Measurements from ENCODE around the gene TMEM88. TPM values are rescaled to one million over a fixed set of nuclear protein-coding genes. Genes with fewer than 3 reads are reported as not detected.

The TMEM88 gene
- total and polyA plus RNA-seq, 2 of the 13 experiments (the other 11 are each of a cell fraction or from before 2014, with no cell fraction given) = 0.31 to 0.66 TPM

DNA sequence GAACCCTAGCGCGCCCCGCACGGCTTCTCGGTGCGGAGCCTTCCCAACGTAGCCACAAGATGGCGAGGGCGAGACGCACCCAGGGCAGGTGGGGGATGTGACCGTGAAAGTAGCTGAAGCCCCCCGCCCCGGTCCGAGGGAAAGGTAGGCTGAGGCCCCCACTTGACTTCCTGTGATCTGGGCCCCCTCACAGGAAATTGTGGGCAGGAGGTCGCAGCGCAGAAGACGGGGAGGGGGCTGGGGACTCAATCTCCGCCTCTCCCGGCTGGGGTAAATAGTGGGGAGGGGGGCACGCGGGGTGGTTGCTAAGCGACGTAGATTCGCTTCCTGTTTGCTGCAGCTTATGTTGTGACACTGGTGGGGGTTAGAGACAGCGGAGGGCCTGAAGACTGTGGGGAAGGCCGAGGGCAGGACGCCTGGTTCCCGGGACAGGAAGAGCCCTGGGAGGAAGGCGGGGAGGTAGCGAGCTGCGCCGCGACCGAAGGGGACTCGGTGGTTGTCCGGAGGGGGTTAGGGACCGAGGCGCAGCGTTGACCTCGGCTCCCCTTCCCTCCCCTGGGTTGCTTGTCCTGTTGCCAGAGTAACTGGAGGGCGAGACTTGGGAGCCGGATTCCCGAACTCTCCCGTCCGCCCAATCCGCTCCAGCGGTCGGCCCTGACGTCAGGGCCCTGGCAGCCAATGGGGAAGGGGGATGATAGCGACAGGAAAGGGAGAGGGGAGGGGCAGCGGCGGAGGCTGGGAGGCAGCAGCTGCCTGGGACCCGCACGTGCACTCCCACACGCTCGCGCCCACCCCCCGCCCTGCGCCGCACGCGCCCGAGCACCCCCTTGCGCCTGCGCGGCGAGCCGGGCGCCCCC is 19.7 kb upstream of the TMEM88 start (continued):
- 0 out of 2 replicates have a peak, but pooled peaks have one; percentile 11 for TF ChIP-seq USF2 (IDR thresholded peaks at IDR 0.05; ENCODE audit: low read depth, low read length)
- TF ChIP-seq USF2 (CRISPR knock-in tag; IDR thresholded peaks at IDR 0.05; ENCODE audit: borderline replicate concordance) = no peak
- TF ChIP-seq SPEN (CRISPR knock-in tag; IDR thresholded peaks at IDR 0.05; ENCODE audit: low read depth) = peak; percentile 18; the same call in 1 of the 2 replicates
- no peak for TF ChIP-seq ZNF17 (CRISPR knock-in tag; IDR thresholded peaks at IDR 0.05)
- TF ChIP-seq ETV6 (CRISPR knock-in tag; conservative IDR thresholded peaks at IDR 0.05) = no peak
- no peak; the same call in 1 of the 2 replicates for TF ChIP-seq ZBTB20 (CRISPR knock-in tag; IDR thresholded peaks at IDR 0.05; ENCODE audit: borderline replicate concordance, low read depth)
- no peak for TF ChIP-seq RBAK (CRISPR knock-in tag; IDR thresholded peaks at IDR 0.05)
- no peak for TF ChIP-seq ZNF282 (IDR thresholded peaks at IDR 0.05; ENCODE audit: partially characterized antibody)
- peak; percentile 47; the same call in 1 of the 2 replicates for TF ChIP-seq MED13 (CRISPR knock-in tag; IDR thresholded peaks at IDR 0.05)
- TF ChIP-seq MATR3 (CRISPR knock-in tag; IDR thresholded peaks at IDR 0.05) = no peak
- TF ChIP-seq U2AF1 (optimal IDR thresholded peaks at IDR 0.05; ENCODE audit: low read depth, low read length) = no peak
- TF ChIP-seq, protein P1, sequence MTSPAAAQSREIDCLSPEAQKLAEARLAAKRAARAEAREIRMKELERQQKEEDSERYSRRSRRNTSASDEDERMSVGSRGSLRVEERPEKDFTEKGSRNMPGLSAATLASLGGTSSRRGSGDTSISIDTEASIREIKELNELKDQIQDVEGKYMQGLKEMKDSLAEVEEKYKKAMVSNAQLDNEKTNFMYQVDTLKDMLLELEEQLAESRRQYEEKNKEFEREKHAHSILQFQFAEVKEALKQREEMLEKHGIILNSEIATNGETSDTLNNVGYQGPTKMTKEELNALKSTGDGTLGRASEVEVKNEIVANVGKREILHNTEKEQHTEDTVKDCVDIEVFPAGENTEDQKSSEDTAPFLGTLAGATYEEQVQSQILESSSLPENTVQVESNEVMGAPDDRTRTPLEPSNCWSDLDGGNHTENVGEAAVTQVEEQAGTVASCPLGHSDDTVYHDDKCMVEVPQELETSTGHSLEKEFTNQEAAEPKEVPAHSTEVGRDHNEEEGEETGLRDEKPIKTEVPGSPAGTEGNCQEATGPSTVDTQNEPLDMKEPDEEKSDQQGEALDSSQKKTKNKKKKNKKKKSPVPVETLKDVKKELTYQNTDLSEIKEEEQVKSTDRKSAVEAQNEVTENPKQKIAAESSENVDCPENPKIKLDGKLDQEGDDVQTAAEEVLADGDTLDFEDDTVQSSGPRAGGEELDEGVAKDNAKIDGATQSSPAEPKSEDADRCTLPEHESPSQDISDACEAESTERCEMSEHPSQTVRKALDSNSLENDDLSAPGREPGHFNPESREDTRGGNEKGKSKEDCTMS (CRISPR knock-in tag; conservative IDR thresholded peaks at IDR 0.05) = no peak
- TF ChIP-seq, protein P2, sequence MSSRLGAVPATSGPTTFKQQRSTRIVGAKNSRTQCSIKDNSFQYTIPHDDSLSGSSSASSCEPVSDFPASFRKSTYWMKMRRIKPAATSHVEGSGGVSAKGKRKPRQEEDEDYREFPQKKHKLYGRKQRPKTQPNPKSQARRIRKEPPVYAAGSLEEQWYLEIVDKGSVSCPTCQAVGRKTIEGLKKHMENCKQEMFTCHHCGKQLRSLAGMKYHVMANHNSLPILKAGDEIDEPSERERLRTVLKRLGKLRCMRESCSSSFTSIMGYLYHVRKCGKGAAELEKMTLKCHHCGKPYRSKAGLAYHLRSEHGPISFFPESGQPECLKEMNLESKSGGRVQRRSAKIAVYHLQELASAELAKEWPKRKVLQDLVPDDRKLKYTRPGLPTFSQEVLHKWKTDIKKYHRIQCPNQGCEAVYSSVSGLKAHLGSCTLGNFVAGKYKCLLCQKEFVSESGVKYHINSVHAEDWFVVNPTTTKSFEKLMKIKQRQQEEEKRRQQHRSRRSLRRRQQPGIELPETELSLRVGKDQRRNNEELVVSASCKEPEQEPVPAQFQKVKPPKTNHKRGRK (CRISPR knock-in tag; IDR thresholded peaks at IDR 0.05) = 0 out of 2 replicates have a peak, but pooled peaks have one; percentile 14
- TF ChIP-seq ZBTB26 (CRISPR knock-in tag; IDR thresholded peaks at IDR 0.05; ENCODE audit: borderline replicate concordance) = no peak
- TF ChIP-seq SNAPC2 (CRISPR knock-in tag; IDR thresholded peaks at IDR 0.05) = no peak
- TF ChIP-seq ZBTB49 (CRISPR knock-in tag; IDR thresholded peaks at IDR 0.05; ENCODE audit: borderline replicate concordance) = no peak
- TF ChIP-seq ZNF83 (CRISPR knock-in tag; IDR thresholded peaks at IDR 0.05; ENCODE audit: borderline replicate concordance) = no peak; the same call in 1 of the 2 replicates
- TF ChIP-seq MIER2 (CRISPR knock-in tag; IDR thresholded peaks at IDR 0.05) = no peak

Data from HepG2 (cell line).